ENCODE measurements around the gene ATG4C.
"Not testable (repeated sequence)": the region's sequence is repeated elsewhere in the genome, so short reads cannot be mapped to it uniquely, and the experiment has no call there.

The ATG4C gene, protein sequence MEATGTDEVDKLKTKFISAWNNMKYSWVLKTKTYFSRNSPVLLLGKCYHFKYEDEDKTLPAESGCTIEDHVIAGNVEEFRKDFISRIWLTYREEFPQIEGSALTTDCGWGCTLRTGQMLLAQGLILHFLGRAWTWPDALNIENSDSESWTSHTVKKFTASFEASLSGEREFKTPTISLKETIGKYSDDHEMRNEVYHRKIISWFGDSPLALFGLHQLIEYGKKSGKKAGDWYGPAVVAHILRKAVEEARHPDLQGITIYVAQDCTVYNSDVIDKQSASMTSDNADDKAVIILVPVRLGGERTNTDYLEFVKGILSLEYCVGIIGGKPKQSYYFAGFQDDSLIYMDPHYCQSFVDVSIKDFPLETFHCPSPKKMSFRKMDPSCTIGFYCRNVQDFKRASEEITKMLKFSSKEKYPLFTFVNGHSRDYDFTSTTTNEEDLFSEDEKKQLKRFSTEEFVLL

DNA sequence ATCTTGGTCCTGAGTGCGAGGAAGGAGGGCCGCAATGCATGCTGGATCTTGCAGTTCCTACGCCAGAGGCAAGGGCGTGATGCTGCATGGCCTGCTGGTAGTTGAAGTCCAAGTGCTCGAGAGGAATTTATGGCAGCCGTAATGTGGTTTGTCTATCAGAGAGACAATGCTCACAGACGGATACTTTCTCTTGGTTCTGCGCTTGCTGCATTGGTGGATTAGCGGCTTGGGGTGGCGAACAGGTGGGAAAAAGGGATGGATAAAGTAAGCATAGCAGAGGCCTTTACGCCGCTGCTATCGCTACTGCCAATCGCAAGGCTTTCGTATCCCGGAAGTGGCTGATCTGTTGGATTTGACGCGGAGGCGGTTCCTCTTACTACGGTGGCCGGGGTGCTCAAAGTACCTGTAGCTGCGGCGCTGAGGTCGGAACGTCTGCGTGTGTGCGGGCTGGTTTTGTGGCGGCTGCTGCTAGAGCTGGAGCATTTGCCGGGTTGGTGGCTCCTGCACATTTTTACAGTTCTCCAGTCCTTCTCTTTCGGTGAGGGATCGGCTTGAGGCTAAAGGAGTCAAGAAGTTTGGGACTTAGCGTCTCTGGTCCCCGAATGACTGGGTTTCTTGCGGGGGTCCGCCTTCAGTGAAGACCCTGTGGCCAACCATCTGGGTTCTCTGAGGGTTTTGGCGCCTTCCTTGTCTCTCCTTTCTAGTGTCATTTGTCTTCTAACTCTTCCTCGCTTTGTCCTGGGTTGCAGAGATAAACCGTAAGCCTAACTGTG lies at the start of gene ATG4C:
TSS of gene ATG4C (plus strand) at position 397 of the 773 bp plus-strand sequence. CDS start 19,655 bp downstream, outside the sequence.
- H3K27ac Mint-ChIP-seq, result no peak within 1 kb of the TSS
- H3K36me3 Mint-ChIP-seq (ENCODE audit: low read depth), result no peaks in the 10 kb centered on the region
- TF ChIP-seq, protein P1, sequence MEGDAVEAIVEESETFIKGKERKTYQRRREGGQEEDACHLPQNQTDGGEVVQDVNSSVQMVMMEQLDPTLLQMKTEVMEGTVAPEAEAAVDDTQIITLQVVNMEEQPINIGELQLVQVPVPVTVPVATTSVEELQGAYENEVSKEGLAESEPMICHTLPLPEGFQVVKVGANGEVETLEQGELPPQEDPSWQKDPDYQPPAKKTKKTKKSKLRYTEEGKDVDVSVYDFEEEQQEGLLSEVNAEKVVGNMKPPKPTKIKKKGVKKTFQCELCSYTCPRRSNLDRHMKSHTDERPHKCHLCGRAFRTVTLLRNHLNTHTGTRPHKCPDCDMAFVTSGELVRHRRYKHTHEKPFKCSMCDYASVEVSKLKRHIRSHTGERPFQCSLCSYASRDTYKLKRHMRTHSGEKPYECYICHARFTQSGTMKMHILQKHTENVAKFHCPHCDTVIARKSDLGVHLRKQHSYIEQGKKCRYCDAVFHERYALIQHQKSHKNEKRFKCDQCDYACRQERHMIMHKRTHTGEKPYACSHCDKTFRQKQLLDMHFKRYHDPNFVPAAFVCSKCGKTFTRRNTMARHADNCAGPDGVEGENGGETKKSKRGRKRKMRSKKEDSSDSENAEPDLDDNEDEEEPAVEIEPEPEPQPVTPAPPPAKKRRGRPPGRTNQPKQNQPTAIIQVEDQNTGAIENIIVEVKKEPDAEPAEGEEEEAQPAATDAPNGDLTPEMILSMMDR (IDR thresholded peaks at IDR 0.05; ENCODE audit: unreplicated experiment in 3 of 3), result peak in 1 of 3 experiments; percentile 22
- H3K4me1 Mint-ChIP-seq, result peaks cover 10% of the 10 kb centered on the region
- H3K27me3 Mint-ChIP-seq (ENCODE audit: low read depth), result no peaks in the 10 kb centered on the region
- H3K4me3 Mint-ChIP-seq, result no peak within 1 kb of the TSS
- H3K9me3 Mint-ChIP-seq, result no peaks in the 10 kb centered on the region

DNA sequence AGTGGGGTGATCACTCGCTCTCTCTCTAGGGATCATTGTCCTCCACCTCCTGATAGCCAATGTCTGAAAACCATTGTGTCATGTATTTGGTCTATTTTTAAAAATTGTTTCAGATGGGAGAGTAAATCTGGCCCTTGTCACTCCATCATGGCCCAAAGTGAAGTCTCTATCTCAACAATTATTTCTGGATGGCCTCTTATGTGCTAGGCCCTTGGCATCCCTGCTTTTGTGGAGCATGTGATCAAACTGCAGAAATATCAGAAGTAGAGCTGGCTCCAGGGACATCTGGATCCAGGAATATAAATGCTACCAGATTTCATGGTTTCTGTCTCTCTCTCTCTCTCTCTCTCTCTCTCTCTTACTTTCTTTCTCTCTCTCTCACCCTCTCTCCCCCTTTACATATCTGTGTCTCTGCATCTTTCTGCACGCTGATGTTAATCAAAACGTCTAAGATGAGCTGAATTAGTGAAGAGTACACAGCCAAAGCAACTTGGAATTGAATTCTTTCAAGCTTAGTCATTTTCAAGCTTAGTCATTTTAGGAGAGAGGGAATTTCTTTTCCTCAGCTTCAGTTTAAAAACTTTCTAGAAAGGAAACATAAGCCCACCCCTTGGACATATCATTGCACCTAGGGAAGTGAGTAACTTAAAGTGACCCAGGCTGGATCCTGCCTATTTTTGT lies 48.3 kb upstream of the ATG4C start:
- H3K27ac Mint-ChIP-seq, result peak overlapping the region in 1 of 3 experiments; percentile 16
- H3K4me1 Mint-ChIP-seq, result peaks cover 10% of the 10 kb centered on the region
- TF ChIP-seq, protein P1 (IDR thresholded peaks at IDR 0.05; ENCODE audit: unreplicated experiment in 3 of 3), result no peak
- no peak overlapping the region for H3K4me3 Mint-ChIP-seq
- H3K9me3 Mint-ChIP-seq, result peaks cover 9% of the 10 kb centered on the region
- peaks cover 12% of the 10 kb centered on the region for H3K36me3 Mint-ChIP-seq (ENCODE audit: low read depth)
- H3K27me3 Mint-ChIP-seq (ENCODE audit: low read depth), result no peaks in the 10 kb centered on the region

DNA sequence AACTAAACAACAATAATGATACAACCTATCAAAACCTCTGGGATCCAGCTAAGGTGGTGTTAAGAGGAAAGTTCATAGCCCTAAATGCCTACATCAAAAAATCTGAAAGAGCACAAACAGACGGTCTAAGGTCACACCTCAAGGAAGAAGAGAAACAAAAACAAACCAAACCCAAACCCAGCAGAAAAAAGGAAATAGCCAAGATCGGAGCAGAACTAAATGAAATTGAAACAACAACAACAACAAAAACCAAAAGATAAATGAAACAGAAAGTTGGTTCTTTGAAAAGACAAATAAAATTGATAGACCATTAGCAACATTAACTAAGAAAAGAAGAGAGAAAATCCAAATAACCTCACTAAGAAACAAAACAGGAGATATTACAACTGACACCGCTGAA lies 43.2 kb upstream of the ATG4C start:
- H3K4me1 Mint-ChIP-seq; H3K27me3 Mint-ChIP-seq (ENCODE audit: low read depth); H3K27ac Mint-ChIP-seq; H3K4me3 Mint-ChIP-seq: not testable (repeated sequence)
- Mint-ChIP-seq H3K9me3 (peaks cover 23% of the 10 kb centered on the region), H3K36me3 (ENCODE audit: low read depth) (peaks cover 17% of the 10 kb centered on the region)

DNA sequence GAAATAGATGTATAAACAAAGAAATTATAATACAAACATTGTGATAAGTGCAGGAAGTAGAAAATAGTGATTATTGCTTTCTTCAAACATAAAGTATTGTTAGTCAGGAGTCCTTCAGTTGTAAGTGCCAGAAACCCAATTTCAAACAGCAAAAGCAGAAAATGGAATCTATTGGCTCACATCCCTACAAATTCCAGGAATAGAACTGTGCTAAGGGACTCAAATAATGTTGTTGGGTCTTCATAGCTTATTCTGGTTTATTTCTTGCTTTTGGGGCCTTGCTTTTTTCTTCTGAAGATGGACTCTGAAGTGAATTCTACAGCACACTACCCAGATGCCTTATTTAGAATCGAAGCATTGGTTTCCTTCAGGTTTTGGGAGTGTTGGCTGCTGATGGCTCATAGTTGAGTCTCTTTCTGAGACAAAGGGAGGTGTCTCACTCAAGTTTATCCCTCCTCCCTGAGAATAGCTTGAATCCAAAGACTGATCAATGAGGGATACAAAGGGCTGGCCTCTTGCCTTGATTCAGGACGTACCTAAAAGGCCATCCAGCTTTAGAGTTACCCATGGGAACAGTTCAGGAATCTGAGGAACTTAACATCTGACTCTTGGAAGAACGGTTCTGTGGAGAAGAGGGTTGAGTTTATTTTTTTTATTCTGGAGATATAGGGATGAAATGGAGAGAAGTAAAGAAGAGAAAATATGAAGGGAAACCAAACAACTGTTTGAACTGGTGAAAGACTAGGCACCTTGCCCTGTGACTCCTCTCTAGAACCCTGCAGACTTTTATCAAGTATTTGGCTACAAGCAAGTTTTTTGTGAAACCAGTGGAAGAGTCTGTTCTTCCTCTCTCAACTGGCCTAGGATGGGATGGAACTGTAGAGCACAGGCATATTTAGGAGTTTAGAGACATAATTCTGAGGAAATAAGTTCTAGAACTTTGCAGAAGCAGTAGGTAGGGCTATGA lies 39.0 kb upstream of the ATG4C start:
- Mint-ChIP-seq H3K27ac (no peak overlapping the region), H3K9me3 (peaks cover 21% of the 10 kb centered on the region), H3K4me3 (no peak overlapping the region), H3K27me3 (ENCODE audit: low read depth) (no peaks in the 10 kb centered on the region), H3K36me3 (ENCODE audit: low read depth) (peaks cover 12% of the 10 kb centered on the region), H3K4me1 (no peaks in the 10 kb centered on the region)
- TF ChIP-seq, protein P1 (IDR thresholded peaks at IDR 0.05; ENCODE audit: unreplicated experiment in 3 of 3), result no peak

DNA sequence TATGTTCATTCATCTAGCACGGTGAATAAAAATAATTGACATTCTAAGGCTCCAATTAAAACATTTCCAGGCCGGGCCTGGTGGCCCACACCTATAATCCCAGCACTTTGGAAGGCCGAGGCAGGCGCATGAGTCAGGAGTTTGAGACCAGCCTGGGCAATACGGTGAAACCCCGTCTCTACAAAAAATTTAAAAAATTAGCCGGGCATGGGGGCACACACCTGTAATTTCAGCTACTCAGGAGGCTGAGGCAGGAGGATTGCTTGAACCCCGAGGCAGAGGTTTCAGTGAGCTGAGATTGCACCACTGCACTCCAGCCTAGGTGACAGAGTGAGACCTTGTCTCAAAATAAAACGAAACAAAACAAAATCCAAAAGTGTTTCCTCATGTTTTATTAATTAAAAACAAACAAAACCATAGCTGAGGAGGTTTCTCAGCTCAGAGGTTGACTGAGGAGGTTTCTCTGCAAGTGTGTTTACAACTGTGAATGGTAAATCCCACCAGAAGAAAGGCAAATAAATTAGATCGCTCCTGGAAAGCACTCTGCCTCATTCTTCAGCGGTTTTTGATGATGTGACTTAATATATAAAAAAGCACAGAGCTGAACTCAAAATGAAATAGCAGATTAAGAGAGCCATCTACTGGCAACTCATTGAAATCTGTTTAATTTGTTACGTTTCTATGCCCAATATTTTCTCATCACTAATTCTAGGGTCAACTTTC lies 37.7 kb upstream of the ATG4C start:
- no peaks in the 10 kb centered on the region for H3K36me3 Mint-ChIP-seq (ENCODE audit: low read depth)
- H3K9me3 Mint-ChIP-seq, result peaks cover 9% of the 10 kb centered on the region
- peaks cover 5% of the 10 kb centered on the region for H3K4me1 Mint-ChIP-seq
- no peak overlapping the region for H3K27ac Mint-ChIP-seq
- TF ChIP-seq, protein P1 (IDR thresholded peaks at IDR 0.05; ENCODE audit: unreplicated experiment in 3 of 3), result peak; percentile 58 to 71 (median 67)
- no peaks in the 10 kb centered on the region for H3K27me3 Mint-ChIP-seq (ENCODE audit: low read depth)
- H3K4me3 Mint-ChIP-seq, result no peak overlapping the region

Measured in nephron (organoid).